CD4-positive, alpha-beta T cell treated with Interleukin-6 for 4 hours (primary cell): ENCODE results near the gene ENTPD2.

Experiments used
- DNase-seq: peaks from one replicate; pipeline ENCODE4 v3.0.0-alpha.2; 2020; ENCODE audit warnings: mixed read lengths

ENTPD2 gene

DNA sequence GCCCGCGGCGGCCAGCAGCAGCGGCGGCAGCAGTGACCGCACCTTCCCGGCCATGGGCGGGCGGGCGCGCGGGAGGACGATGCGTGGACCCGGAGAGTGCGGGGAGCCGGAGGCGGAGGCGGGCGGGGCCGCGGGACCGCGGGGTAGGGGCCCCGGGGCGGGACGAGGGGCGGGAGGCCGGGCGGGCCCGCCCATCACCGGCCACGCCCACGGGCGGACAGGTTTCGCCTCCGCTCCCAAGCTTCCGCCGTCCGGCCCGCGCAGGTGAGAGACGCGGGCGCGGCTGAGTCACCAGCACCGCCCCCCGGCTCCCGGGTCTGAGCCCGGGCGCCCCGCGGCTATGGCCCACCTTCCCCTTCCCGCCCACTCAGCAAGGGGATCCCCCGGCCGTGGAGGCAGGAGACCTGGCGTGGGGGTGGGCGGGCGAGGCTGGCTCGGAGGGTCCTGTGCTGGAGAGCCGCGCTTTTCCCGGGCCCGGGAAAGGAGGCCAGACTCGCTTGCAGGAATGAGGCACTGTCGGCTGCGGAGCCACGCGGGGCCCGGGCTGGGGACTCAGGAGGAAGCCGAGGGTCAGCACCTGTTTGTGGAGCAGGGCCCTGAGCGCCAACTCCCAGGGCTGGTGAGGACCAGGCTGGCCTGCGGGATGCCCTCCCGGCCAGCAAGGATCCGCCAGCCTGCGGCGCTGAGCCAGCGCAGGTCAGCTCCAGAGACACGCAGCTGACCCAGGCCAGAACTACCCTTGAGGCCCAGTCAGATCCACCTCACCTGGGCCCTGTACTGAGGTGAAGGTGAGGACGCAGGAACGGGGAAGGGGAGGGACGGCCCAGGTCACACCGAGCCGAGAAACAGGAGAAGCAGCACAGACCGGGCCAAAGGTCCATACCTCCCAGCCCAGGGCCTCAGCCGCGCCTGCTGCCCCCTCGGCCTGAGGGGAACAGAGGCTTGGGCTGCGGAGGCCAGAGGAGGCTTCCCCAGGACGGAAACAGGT, at the start of gene ENTPD2:
ENTPD2 (minus strand) TSS at position 118 of the 988 bp plus-strand sequence; CDS start at position 54, 64 bp downstream.
- DNase-seq, result peak; percentile 66

GRCh38 chr9:137103206-137103999, 49.5 kb upstream of the ENTPD2 start:
- DNase-seq, result no peak

DNA sequence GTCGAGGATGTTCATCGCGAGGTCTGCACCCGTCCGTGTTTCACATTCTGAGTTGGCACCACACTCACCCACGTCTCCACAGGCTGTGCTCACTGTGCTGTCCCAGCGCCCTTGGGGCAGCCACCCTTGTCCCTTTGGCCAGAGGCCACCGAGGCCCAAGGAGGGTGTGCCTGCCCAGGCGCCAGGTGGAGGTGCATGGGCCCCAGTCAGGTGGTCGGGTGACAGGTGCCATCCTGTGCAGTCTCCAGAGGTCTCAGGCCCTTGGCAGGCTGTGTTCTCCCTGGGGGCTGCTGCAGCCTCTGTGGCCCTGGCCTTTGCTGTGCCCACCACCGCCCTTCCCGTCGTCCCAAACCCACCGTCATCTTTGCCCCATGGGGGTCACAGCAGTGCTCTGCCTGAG, 45.4 kb upstream of the ENTPD2 start:
- no peak for DNase-seq

GRCh38 chr9:137097761-137098462, 44.1 kb upstream of the ENTPD2 start:
- no peak for DNase-seq

DNA sequence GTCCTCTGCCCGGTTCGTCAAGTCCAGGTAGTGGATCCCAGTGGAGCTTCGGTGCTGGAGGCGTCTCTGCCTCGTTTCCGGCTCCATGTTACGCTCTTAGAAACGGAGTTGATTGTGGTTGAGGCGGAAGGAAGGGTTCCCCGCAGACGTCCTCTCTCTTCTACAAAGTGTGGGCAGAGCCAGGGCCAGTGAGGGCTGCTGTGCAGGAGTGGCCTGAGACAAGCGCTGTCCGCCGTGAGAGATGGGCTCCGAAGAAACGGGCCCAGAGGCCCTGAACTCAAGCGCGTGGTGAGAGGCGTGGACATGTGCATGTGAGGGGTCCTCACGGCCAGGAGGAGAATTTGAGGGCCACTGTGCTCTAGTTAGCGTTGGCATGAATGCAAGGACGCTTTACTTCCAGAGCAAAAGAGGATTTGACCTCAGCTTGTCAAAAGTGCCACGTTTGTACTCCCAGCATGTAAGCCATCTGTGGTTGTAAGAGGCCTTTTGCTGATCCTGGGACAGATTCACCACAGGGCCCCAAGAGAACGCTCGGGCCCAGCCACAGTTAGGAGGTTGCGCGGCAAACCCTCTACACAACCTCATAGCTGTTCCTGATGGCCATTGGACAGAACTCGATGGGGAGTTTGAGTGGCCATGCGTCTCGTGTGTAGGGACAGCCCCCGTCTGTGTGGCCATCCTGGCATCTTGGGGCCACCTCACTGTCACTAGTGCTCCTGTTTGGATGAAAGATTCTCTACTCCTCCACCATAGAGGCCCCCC, 43.1 kb upstream of the ENTPD2 start:
- no peak for DNase-seq

GRCh38 chr9:137095664-137096517, 42.0 kb upstream of the ENTPD2 start:
- DNase-seq, result peak; percentile 90

GRCh38 chr9:137089232-137089947, 35.5 kb upstream of the ENTPD2 start:
- no peak for DNase-seq

GRCh38 chr9:137088121-137088520, 34.3 kb upstream of the ENTPD2 start:
- DNase-seq, result no peak

GRCh38 chr9:137087409-137087925, 33.6 kb upstream of the ENTPD2 start:
- no peak for DNase-seq

DNA sequence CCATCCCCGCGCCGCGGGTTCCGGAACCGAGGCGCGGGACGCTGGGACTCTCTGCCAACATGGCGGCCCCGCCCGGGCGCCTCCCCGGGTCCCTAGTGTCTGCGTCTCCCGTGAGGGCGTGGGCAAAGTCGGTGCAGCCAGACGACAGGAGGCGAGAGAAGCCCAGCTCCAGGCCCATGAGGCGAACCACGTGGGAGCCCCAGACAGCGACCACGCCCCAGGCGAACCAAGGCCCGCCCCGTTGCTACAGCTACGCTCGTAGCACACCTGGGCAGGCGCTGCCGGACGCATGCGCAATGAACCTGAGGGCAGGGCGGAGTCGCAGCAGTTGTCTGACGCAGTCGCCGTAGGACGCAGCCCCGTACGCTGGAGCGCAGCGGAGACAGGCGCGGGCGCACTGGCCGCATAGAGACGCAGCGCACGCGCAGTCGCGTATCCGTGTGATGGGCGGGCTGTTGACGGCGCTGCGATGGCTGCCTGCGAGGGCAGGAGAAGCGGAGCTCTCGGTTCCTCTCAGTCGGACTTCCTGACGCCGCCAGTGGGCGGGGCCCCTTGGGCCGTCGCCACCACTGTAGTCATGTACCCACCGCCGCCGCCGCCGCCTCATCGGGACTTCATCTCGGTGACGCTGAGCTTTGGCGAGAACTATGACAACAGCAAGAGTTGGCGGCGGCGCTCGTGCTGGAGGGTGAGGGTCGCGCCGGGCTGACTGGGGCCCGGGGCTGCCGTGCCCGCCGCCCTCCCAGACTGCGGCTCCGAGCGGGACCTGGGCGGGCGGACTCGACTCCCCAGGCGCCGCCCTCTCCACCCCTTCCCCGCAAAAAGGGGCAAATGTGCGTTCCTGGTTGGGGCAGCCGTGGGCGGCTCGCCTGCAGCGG, 32.9 kb upstream of the ENTPD2 start, which contains the start of gene MAN1B1:
MAN1B1 (plus strand) TSS at position 455 of the 878 bp plus-strand sequence; CDS start at position 470, 15 bp downstream.
- DNase-seq, result peak; percentile 100

DNA sequence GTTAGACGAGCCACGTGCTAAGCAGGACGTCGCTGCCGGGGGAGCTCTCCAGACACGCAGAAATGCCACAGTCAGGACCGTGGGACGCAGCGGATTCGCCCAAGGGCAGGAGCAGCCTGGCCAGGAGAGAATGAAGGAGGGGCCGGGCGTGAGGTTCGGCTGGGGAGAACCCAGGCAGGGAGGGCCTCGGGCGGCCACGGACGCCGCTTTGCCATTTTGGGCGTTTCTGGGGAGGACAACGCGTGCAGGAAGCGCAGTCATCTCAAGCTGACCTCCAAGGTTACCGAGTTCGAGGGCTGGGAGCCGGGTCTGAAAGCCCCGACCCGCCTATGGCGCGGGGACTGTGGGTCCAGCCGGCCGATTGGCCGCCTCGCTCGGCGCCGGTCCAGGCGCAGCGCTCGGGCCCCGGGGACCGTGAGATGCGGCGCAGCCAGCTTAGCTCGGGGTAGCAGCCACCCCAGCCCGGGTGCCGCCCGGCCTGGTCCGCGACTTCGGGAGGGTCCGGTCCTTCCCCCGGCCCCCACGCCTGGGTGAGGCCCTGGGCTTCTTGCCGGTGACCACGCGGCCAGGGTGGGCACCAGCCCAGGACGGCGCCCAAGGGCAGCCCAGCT, 32.2 kb upstream of the ENTPD2 start:
- peak; percentile 34 for DNase-seq

DNA sequence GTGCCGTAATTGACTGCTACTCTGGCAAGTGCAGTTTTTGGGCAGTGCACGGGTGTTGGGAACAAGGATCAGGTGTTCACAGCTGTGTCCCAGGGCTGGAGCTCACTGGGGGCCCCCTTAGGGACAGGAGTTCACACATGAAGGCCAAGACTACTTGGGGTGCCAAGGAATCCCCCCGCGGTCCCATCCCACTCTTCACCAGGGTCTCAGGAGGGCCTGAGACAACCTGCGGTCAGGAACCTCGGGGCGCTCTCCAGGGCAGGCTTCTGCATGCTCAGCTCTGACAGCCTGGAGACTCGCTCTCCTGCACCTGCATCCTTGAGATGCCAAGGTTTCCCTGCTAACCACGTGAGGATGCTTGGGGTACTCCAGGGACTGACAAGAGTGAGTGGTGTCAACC, 30.7 kb upstream of the ENTPD2 start:
- no peak for DNase-seq

GRCh38 chr9:137083394-137084004, 29.6 kb upstream of the ENTPD2 start:
- no peak for DNase-seq

DNA sequence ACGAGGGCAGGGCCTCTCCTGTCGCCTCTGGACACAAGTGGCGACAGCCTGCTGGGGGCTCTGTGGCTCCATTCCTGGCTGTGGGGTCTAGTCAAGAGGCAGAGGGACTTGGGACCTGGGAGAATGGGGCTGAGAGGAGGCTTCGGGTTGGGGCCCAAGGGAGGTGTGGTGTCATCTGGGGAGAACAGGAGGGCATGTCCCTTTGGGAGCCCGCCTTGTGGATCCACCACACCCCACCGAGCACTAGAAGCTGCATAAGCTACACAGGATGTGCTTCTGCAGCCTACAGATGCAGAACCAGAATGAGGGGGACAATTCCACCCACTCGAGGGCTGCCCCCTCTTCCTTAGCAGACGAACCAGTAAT, 29.0 kb upstream of the ENTPD2 start:
- no peak for DNase-seq

DNA sequence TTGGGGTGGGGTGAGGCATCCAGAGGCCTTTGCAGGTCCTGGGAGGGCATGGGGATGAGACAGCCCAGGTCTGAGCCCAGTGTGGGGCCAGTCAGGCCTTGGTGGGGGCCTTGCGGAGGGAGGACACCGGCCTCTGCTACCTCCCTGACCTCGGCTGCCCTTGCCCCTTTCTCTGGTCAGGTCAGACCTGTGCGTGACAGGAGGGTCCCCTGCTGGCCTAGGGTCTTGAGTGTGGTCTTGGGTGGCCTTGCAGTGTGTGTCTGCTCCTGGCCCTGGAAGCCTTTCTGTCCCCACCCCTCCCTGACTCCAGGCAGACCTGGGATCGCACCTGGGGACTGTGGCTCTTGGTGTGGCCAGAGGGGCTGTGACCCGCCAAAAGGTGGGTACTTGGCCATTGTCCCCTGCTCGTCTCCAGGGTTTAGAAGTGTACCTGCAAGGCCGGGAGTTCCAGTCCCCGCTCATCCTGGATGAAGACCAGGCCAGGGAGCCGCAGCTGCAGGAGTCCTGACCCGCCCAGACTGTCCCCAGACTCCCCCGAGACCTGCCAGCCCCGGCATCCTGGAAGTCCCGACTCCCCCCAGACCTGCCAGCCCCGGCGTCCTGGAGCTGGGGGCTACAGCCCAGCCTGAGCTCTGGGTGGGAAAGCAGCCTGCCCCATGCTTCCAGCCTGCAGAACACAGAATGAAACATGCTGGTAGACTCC, 28.5 kb upstream of the ENTPD2 start:
- DNase-seq, result no peak

DNA sequence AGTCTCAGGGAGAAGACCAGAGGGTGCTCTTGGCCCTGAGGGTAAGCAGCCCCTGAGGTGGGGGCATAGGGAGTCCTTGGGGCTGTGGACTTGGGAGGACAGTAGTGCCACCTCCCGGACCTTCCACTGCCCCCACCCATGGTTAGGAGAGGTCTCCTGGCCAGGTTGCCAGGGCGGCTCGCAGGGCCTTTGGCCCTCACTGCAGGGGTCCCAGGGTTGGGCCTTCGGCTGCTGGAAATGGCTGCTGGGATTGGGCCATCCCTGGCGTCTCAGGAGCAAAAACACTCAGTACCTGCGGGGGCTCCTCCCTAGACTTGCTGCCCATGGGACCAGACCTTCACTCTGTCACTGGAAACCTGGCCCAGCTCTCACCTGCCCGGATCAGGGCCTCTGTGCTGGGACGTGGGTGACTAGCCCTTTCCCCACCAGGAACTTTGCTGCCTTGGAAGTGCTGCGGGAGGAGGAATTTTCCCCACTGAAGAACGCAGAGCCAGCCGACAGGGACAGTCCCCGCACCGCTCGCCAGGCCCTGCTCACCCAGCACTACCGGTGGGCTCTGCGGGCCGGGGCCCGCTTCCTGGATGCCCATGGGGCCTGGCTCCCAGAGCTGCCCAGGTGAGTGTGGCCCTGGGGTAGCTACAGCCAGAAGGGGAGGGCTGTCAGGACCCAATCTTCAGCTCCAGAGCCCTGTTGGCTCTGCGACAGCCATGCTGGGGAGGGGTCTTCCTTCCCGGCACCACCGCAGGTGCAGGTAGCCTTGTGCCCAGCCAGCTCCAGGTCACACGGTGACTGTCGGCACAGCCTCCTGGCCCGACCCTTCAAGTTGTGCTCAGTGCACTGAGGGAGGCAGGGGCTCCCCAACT, 26.6 kb upstream of the ENTPD2 start:
- DNase-seq, result no peak

DNA sequence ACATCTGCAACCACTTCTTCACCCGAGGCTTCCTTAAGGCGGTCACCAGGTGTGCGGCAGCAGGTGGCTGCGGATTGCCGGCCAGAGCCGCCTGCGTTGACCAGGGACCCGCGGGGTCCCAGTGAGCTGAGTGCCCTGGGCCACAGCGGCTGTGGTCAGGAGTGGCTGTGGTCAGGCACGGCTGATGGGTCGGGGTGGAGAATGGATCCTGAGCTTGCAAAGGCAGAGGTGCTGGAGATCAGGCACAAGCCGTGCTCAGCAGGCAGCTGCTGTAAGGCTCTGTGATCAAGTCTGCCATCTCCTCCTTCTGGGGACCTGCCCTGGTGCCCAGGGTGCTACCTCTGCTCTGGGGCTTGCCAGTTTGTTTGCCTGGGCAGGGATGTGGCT, 25.5 kb upstream of the ENTPD2 start:
- DNase-seq, result no peak
